ENCODE data around the gene MAFB.

Gene MAFB

DNA sequence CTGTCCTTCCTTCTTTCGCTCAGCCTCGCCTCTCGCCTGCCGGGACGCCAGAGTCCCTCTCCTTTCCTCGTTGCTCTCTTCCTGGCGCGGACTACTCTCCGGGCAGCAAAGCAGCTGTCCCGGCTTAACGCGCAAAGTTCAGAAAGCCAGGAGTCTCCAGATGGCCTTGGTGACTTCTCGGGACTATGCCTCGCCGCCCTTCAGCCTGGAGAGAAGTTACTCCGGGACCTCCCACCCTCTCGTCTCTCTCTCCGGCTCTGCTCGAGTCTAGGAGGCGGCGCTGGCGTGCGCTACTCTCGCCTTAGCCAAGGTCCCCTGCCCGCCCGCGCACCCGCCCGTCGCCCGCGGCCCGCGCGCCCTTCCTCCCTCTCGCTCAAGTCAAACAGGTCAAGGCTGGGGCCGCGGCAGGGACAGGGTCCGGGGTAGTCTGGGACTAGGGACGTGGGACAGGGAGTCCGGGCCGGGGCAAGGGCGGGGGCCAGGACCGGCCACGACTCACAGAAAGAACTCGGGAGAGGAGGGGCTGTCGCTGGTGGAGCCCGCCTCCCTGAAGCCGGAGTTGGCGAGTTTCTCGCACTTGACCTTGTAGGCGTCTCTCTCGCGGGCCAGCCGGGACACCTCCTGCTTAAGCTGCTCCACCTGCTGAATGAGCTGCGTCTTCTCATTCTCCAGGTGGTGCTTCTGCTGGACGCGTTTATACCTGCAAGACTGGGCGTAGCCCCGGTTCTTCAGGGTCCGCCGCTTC is 1.5 kb downstream of the MAFB start:
- H3K9ac ChIP-seq (ENCODE audit: low read depth, low read length): no peak overlapping the region
- H3K36me3 ChIP-seq (ENCODE audit: insufficient read depth, low read length): no peaks in the 10 kb centered on the region
- H3K27me3 ChIP-seq (ENCODE audit: control insufficient read depth, insufficient read depth, low read length): peaks cover 86% of the 10 kb centered on the region
- peaks cover 19% of the 10 kb centered on the region for H3K4me1 ChIP-seq (ENCODE audit: control insufficient read depth, insufficient read depth, low read length)
- H3K9me3 ChIP-seq (replicated peaks; ENCODE audit: low read length): no peaks in the 10 kb centered on the region
- peak overlapping the region; percentile 5 for H3K4me3 ChIP-seq (ENCODE audit: low read length)
- peak overlapping the region; percentile 95 for H3K4me2 ChIP-seq (ENCODE audit: low read length)

- Histone ChIP-seq H3K9me3 (replicated peaks; ENCODE audit: low read length) (no peaks in the 10 kb centered on the region), H3K4me1 (ENCODE audit: control insufficient read depth, insufficient read depth, low read length) (peaks cover 19% of the 10 kb centered on the region), H3K4me3 (ENCODE audit: low read length) (peak overlapping the region; percentile 5), H3K36me3 (ENCODE audit: insufficient read depth, low read length) (no peaks in the 10 kb centered on the region), H3K4me2 (ENCODE audit: low read length) (peak overlapping the region; percentile 95), H3K27me3 (ENCODE audit: control insufficient read depth, insufficient read depth, low read length) (peaks cover 86% of the 10 kb centered on the region), H3K9ac (ENCODE audit: low read depth, low read length) (no peak overlapping the region)
These were observed 2.1 kb downstream of the MAFB start for GRCh38 chr20:40686893-40687292.

DNA sequence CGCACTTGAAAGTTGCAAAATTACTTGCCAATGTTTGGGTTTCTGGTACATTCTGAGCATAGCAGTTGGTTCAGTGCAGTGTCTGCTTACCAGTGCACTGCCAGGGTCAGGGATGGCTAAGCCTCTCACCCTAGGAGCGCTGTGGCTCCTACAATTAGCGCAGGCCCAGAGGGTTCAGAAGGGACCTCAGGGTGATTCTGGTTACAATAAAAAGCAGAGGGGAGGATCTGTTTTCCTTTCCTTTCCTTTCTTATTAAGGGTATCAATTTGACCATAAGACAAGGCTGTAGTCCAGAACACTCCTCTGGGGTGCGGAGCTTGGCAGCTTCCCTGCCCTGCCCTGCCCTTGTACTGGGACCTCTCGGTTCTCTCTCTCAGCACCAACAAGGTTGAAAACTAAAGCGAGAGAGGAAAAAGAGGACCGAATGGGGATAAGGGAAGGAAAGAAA is 2.6 kb downstream of the MAFB start:
- Histone ChIP-seq H3K4me3 (ENCODE audit: low read length) (no peak overlapping the region), H3K27me3 (ENCODE audit: control insufficient read depth, insufficient read depth, low read length) (peaks cover 86% of the 10 kb centered on the region)

DNA sequence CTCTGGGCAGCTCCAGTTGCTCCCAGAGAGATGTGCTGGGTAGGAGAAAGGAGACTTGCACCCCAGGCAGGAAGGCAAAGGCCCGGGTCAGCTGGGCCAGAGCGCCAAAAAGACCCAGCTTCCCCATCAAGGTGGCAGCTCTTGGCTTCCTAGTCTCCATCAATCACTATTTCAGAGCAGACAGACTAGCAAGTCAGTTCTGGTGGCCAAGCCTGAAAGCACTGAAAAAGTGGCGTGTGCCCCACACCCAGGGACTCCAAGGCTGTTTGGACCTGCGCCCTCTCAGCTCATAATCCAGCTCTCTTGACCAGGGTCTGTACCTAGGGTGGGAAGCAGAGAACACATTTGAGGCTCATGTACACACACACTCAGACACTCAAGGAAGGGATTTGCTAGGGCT is 3.7 kb downstream of the MAFB start:
- H3K36me3 ChIP-seq (ENCODE audit: insufficient read depth, low read length): no peaks in the 10 kb centered on the region
- no peaks in the 10 kb centered on the region for H3K9me3 ChIP-seq (replicated peaks; ENCODE audit: low read length)
- H3K27me3 ChIP-seq (ENCODE audit: control insufficient read depth, insufficient read depth, low read length): peaks cover 86% of the 10 kb centered on the region
- no peak overlapping the region for H3K4me2 ChIP-seq (ENCODE audit: low read length)
- H3K4me1 ChIP-seq (ENCODE audit: control insufficient read depth, insufficient read depth, low read length): peaks cover 18% of the 10 kb centered on the region
- no peak overlapping the region for H3K9ac ChIP-seq (ENCODE audit: low read depth, low read length)
- no peak overlapping the region for H3K4me3 ChIP-seq (ENCODE audit: low read length)

More for the DNA sequence above, 2.6 kb downstream of the MAFB start:
- H3K9ac ChIP-seq (ENCODE audit: low read depth, low read length): no peak overlapping the region
- no peaks in the 10 kb centered on the region for H3K9me3 ChIP-seq (replicated peaks; ENCODE audit: low read length)
- no peak overlapping the region for H3K4me2 ChIP-seq (ENCODE audit: low read length)
- H3K4me1 ChIP-seq (ENCODE audit: control insufficient read depth, insufficient read depth, low read length): peaks cover 19% of the 10 kb centered on the region
- H3K36me3 ChIP-seq (ENCODE audit: insufficient read depth, low read length): no peaks in the 10 kb centered on the region

- no peaks in the 10 kb centered on the region for H3K36me3 ChIP-seq (ENCODE audit: insufficient read depth, low read length)
- no peak overlapping the region for H3K4me3 ChIP-seq (ENCODE audit: low read length)
- no peaks in the 10 kb centered on the region for H3K9me3 ChIP-seq (replicated peaks; ENCODE audit: low read length)
- H3K9ac ChIP-seq (ENCODE audit: low read depth, low read length): no peak overlapping the region
- no peak overlapping the region for H3K4me2 ChIP-seq (ENCODE audit: low read length)
- peaks cover 8% of the 10 kb centered on the region for H3K4me1 ChIP-seq (ENCODE audit: control insufficient read depth, insufficient read depth, low read length)
- peaks cover 88% of the 10 kb centered on the region for H3K27me3 ChIP-seq (ENCODE audit: control insufficient read depth, insufficient read depth, low read length)
These were observed 5.2 kb downstream of the MAFB start for GRCh38 chr20:40683894-40684268.

DNA sequence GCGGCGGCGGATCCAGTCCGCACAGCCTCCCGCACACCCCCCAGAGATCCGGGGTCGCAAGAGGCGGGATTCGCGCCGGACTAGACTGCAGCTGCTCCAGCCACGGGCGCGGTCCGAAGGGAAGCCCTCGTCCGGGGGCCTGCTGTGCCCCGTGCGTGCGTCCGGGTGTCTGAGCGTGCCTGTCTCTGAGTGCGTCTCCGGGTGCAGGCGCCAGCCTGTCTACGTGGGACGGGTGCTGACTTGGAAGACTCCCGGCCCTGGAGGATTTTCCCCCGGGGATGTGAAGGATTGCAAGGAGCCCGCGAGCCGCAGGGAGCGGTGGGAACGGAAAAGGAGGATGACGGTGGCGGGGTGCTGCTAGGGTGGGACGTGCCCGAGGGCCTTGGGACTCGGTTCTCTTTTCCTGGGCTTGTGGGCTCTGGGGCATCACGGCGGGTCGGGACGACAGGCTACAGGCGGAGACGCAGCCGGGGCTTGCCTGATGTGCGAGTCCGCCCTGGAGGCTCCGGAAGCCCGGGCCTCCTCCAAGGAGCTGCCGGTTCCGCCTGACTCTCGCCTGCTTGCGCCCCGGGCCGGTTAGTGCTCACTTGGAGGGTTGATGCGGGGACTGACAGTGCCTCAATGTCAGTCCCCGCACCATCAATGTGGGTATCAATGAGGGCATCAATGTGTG is 5.7 kb downstream of the MAFB start:
- no peaks in the 10 kb centered on the region for H3K36me3 ChIP-seq (ENCODE audit: insufficient read depth, low read length)
- H3K4me3 ChIP-seq (ENCODE audit: low read length): peak overlapping the region; percentile 30
- H3K4me1 ChIP-seq (ENCODE audit: control insufficient read depth, insufficient read depth, low read length): peaks cover 4% of the 10 kb centered on the region
- H3K9ac ChIP-seq (ENCODE audit: low read depth, low read length): no peak overlapping the region
- peaks cover 90% of the 10 kb centered on the region for H3K27me3 ChIP-seq (ENCODE audit: control insufficient read depth, insufficient read depth, low read length)
- H3K9me3 ChIP-seq (replicated peaks; ENCODE audit: low read length): no peaks in the 10 kb centered on the region
- peak overlapping the region; percentile 33 for H3K4me2 ChIP-seq (ENCODE audit: low read length)

DNA sequence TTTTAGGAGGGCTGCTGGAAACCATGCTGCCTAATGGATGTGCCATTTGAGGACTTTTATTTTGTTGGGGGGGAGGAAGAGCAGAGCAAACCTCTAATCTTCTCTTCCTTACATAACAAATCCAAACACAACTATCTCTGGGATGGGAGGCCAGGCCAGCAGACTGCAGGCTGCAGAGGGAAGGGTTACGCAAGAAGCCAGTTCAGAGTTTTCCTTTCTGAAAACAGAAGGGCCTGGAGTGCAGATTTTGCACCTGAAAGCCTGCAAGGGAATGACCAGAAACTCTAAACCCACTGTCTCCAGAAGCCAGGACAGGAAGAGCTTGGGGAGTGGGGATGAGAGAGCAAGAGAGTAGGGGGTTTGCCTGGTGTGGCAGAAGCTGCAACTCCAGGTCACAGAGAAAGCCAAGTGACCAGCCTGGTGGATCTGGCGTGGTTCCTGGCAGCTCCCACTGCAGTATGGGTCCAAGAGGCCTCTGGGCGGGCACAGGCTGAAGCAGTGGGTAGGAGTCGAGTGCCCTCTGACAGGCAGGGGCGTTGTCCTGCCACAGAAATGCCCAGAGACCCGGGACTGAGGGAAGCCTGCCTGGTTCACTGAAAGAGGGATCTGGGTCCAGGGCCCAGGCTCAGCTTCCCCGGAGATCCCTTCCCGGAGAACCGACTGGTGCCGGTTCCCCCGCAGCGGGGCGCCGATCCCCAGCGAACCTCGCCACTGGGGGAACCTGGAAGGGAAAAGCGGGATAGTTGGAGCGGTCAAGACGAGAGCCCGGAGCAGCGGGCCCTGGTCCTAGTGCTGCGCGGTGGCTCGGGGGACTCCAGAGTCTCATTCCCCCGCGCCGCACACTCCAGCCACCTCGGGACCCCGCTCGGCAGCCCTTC is 6.7 kb downstream of the MAFB start:
- Histone ChIP-seq H3K4me1 (ENCODE audit: control insufficient read depth, insufficient read depth, low read length) (peaks cover 3% of the 10 kb centered on the region), H3K4me3 (ENCODE audit: low read length) (no peak overlapping the region), H3K9me3 (replicated peaks; ENCODE audit: low read length) (no peaks in the 10 kb centered on the region), H3K36me3 (ENCODE audit: insufficient read depth, low read length) (no peaks in the 10 kb centered on the region), H3K9ac (ENCODE audit: low read depth, low read length) (no peak overlapping the region), H3K4me2 (ENCODE audit: low read length) (peak overlapping the region; percentile 33), H3K27me3 (ENCODE audit: control insufficient read depth, insufficient read depth, low read length) (peaks cover 83% of the 10 kb centered on the region)

GRCh38 chr20:40681684-40682083 is 7.4 kb downstream of the MAFB start:
- H3K4me1 ChIP-seq (ENCODE audit: control insufficient read depth, insufficient read depth, low read length): peaks cover 3% of the 10 kb centered on the region
- H3K27me3 ChIP-seq (ENCODE audit: control insufficient read depth, insufficient read depth, low read length): peaks cover 76% of the 10 kb centered on the region
- no peak overlapping the region for H3K4me3 ChIP-seq (ENCODE audit: low read length)
- no peak overlapping the region for H3K9ac ChIP-seq (ENCODE audit: low read depth, low read length)
- no peaks in the 10 kb centered on the region for H3K36me3 ChIP-seq (ENCODE audit: insufficient read depth, low read length)
- H3K9me3 ChIP-seq (replicated peaks; ENCODE audit: low read length): no peaks in the 10 kb centered on the region
- no peak overlapping the region for H3K4me2 ChIP-seq (ENCODE audit: low read length)

DNA sequence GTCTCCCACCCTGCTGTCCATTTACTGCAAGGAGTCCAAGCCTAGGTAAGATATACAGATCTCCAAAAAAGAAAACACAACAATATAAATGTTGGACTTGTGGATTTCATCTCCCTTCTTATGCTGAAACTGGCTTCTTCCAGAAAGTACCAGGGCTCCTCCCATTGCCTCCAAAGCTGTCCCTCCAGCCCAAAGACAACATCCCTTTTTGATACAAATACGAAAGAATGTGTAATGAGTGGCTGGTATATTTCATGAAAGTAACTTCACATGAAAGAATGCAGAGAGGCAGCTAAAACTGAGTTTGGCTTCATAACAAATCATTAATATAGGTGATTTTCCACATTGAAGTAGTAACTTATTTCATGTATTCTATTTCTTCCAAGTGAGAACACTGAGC is 7.9 kb downstream of the MAFB start:
- Histone ChIP-seq H3K9ac (ENCODE audit: low read depth, low read length) (no peak overlapping the region), H3K36me3 (ENCODE audit: insufficient read depth, low read length) (no peaks in the 10 kb centered on the region), H3K4me3 (ENCODE audit: low read length) (no peak overlapping the region), H3K9me3 (replicated peaks; ENCODE audit: low read length) (no peaks in the 10 kb centered on the region), H3K27me3 (ENCODE audit: control insufficient read depth, insufficient read depth, low read length) (peaks cover 76% of the 10 kb centered on the region), H3K4me2 (ENCODE audit: low read length) (no peak overlapping the region), H3K4me1 (ENCODE audit: control insufficient read depth, insufficient read depth, low read length) (peaks cover 3% of the 10 kb centered on the region)

DNA sequence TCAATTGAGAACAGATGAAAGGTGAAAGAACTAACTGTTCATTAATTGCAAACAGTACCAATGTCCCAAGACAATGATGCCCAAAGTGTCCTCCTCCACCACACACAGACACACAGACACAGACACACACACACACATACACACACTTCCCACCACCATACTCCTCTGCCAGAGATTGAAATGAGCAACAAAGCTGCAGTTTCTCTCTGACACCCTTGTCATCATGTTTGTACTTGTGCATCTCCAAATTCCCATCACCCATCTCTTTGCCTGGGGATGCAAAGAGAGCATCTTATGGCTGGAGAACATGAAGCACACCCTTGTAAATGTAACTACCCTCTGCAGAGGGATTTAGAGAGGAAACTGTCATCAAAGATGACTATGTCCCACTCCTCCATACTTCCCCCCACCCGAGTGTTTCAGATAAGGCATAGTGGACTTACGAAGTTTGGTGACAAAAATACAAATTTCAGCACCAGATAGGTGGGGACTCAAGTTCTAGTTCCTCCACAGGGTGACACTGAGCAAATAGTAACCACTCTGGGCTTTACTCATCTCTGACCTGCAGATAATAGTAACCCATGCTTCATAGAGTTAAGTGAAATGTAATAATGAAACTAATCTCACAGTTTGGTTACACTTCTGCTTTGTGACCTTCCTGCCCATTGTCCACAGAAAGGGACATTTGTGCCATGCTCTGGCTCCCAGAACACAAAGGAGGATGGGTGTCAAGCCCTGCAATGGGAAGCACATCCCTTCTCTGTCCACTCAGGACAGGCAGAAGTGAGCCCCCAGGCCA is 8.7 kb downstream of the MAFB start:
- Histone ChIP-seq H3K4me2 (ENCODE audit: low read length) (no peak overlapping the region), H3K9me3 (replicated peaks; ENCODE audit: low read length) (no peaks in the 10 kb centered on the region), H3K27me3 (ENCODE audit: control insufficient read depth, insufficient read depth, low read length) (peaks cover 74% of the 10 kb centered on the region), H3K4me1 (ENCODE audit: control insufficient read depth, insufficient read depth, low read length) (peaks cover 3% of the 10 kb centered on the region), H3K4me3 (ENCODE audit: low read length) (no peak overlapping the region), H3K9ac (ENCODE audit: low read depth, low read length) (no peak overlapping the region), H3K36me3 (ENCODE audit: insufficient read depth, low read length) (no peaks in the 10 kb centered on the region)

- Histone ChIP-seq H3K27me3 (ENCODE audit: control insufficient read depth, insufficient read depth, low read length) (peaks cover 62% of the 10 kb centered on the region), H3K9ac (ENCODE audit: low read depth, low read length) (no peak overlapping the region), H3K9me3 (replicated peaks; ENCODE audit: low read length) (no peaks in the 10 kb centered on the region), H3K4me3 (ENCODE audit: low read length) (no peak overlapping the region), H3K4me1 (ENCODE audit: control insufficient read depth, insufficient read depth, low read length) (peaks cover 3% of the 10 kb centered on the region), H3K4me2 (ENCODE audit: low read length) (no peak overlapping the region), H3K36me3 (ENCODE audit: insufficient read depth, low read length) (no peaks in the 10 kb centered on the region)
These were observed 9.9 kb downstream of the MAFB start for GRCh38 chr20:40679184-40679583.
